Measurements from ENCODE around the gene ABLIM3.
"Not testable (repeated sequence)": the region's sequence is repeated elsewhere in the genome, so short reads cannot be mapped to it uniquely, and the experiment has no call there.

ABLIM3 gene

DNA sequence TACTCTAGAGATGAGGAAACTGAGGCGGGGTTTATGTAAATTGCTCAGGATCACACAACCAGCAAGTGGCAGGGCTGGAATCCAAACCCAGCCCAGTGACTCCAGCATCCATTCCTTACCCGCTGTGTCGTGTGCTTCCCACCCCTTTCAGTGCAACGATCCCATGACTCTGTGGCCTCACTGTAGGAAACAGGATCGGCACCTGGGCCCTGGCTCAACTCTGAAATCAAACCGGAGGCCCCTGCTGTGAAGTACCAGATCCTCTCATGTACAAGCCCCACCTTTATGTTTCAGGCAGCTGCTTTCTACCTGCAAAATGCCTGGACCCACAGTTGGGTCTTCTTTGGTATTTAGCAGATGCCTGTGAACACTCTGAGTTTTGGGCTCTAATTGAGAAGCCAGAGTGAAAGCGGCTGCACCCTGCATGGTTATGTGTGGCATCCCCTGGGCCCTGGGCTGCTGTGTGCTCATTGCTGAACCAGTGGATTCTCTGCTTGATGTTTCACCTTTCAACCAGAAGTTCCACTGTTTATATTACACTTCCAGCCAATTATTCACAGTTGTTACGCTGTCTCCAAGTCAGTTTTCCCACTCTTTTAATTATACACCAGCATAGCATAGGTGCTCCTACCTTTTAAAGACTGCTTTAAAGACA lies 36.7 kb downstream of the ABLIM3 start:
- Histone ChIP-seq H3K4me1 (ENCODE audit: insufficient read depth, insufficient read length) (no peaks in the 10 kb centered on the region), H3K4me3 (ENCODE audit: insufficient read length, low read depth) (no peak overlapping the region), H3K36me3 (ENCODE audit: insufficient read depth, insufficient read length, low read length) (no peaks in the 10 kb centered on the region), H3K9ac (ENCODE audit: insufficient read length, low read depth) (no peak overlapping the region), H3K27me3 (ENCODE audit: insufficient read depth, insufficient read length) (no peaks in the 10 kb centered on the region), H3K9me3 (ENCODE audit: insufficient read depth, low read length) (no peaks in the 10 kb centered on the region)
- DNase-seq (ENCODE audit: low read depth, low spot score): no peak
- no peak for TF ChIP-seq SUZ12 (IDR thresholded peaks at IDR 0.05; ENCODE audit: extremely low read depth, insufficient read depth, insufficient read length)
- TF ChIP-seq YY1 (IDR thresholded peaks at IDR 0.05; ENCODE audit: insufficient read depth, insufficient read length): no peak
- TF ChIP-seq ZNF274 (IDR thresholded peaks at IDR 0.05; ENCODE audit: low read depth, low read length): no peak

DNA sequence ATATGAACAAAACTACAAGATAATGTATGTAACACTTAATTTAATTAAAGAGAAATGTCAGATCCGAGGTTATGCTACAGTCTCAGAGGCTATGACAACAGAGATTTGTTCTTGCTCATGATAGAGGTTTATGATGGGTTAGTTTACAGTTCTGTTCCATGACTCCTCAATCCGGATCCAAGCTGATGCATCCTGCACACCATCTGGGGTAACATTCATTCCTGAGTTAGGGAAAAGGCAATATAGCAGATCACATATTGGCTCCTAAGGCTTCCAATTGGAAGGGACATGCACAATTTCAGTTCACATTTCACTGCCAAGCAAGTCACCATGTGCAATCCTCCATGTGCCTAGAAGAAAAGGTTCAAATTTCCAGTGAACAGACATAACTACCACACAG lies 40.4 kb downstream of the ABLIM3 start:
- Histone ChIP-seq H3K4me1 (ENCODE audit: insufficient read depth, insufficient read length) (no peaks in the 10 kb centered on the region), H3K9ac (ENCODE audit: insufficient read length, low read depth) (no peak overlapping the region), H3K4me3 (ENCODE audit: insufficient read length, low read depth) (no peak overlapping the region), H3K27me3 (ENCODE audit: insufficient read depth, insufficient read length) (no peaks in the 10 kb centered on the region), H3K9me3 (ENCODE audit: insufficient read depth, low read length) (no peaks in the 10 kb centered on the region), H3K36me3 (ENCODE audit: insufficient read depth, insufficient read length, low read length) (no peaks in the 10 kb centered on the region)
- no peak for DNase-seq (ENCODE audit: low read depth, low spot score)
- TF ChIP-seq ZNF274 (IDR thresholded peaks at IDR 0.05; ENCODE audit: low read depth, low read length) (no peak), YY1 (IDR thresholded peaks at IDR 0.05; ENCODE audit: insufficient read depth, insufficient read length) (no peak), SUZ12 (IDR thresholded peaks at IDR 0.05; ENCODE audit: extremely low read depth, insufficient read depth, insufficient read length) (no peak)

DNA sequence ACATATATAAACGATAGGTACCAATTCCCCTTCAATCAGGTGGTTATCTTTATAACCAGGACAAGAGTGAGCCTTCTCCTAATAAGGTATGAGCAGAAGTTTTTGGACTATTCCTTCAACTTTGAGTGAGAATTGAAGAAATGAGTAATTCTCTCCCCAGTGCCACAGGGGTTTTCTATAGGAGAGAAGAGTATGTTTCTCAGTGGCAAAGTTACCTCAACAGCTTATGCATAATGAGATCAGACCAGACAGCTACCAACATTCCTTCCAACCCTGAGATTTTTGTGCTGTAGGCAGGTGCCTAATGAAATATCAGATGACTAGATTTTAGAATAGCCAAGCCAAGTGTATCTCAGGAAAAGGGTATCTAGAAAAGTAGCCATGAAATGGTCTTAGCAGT lies 40.9 kb downstream of the ABLIM3 start:
- Histone ChIP-seq H3K9me3 (ENCODE audit: insufficient read depth, low read length) (no peaks in the 10 kb centered on the region), H3K27me3 (ENCODE audit: insufficient read depth, insufficient read length) (no peaks in the 10 kb centered on the region), H3K9ac (ENCODE audit: insufficient read length, low read depth) (no peak overlapping the region), H3K4me3 (ENCODE audit: insufficient read length, low read depth) (no peak overlapping the region), H3K36me3 (ENCODE audit: insufficient read depth, insufficient read length, low read length) (no peaks in the 10 kb centered on the region), H3K4me1 (ENCODE audit: insufficient read depth, insufficient read length) (no peaks in the 10 kb centered on the region)
- TF ChIP-seq ZNF274 (IDR thresholded peaks at IDR 0.05; ENCODE audit: low read depth, low read length) (no peak), YY1 (IDR thresholded peaks at IDR 0.05; ENCODE audit: insufficient read depth, insufficient read length) (no peak), SUZ12 (IDR thresholded peaks at IDR 0.05; ENCODE audit: extremely low read depth, insufficient read depth, insufficient read length) (no peak)
- DNase-seq (ENCODE audit: low read depth, low spot score): no peak

DNA sequence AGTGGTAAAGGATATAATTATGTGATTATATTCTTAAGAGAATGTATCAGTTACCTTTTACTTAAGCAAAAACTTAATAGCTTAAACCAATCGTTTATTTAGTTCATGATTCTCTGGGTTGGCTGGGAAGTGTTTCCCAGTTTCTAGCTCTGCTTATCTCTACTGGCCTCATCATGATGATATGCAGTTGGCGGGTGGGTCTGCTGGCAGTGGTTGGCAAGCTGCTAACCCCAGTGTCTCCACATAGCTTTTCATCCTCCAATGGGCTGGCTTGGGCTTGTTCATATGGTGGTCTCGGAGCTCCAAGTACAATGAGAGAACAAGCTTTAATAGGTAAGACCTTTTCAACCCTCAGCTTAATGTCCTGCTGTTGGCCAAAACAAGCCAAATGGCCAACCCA lies 43.8 kb downstream of the ABLIM3 start:
- H3K36me3 ChIP-seq (ENCODE audit: insufficient read depth, insufficient read length, low read length): no peaks in the 10 kb centered on the region
- DNase-seq (ENCODE audit: low read depth, low spot score): no peak
- TF ChIP-seq ZNF274 (IDR thresholded peaks at IDR 0.05; ENCODE audit: low read depth, low read length) (no peak), SUZ12 (IDR thresholded peaks at IDR 0.05; ENCODE audit: extremely low read depth, insufficient read depth, insufficient read length) (no peak), YY1 (IDR thresholded peaks at IDR 0.05; ENCODE audit: insufficient read depth, insufficient read length) (no peak)
- no peaks in the 10 kb centered on the region for H3K4me1 ChIP-seq (ENCODE audit: insufficient read depth, insufficient read length)
- no peaks in the 10 kb centered on the region for H3K27me3 ChIP-seq (ENCODE audit: insufficient read depth, insufficient read length)
- no peak overlapping the region for H3K9ac ChIP-seq (ENCODE audit: insufficient read length, low read depth)
- H3K4me3 ChIP-seq (ENCODE audit: insufficient read length, low read depth): no peak overlapping the region
- no peaks in the 10 kb centered on the region for H3K9me3 ChIP-seq (ENCODE audit: insufficient read depth, low read length)

DNA sequence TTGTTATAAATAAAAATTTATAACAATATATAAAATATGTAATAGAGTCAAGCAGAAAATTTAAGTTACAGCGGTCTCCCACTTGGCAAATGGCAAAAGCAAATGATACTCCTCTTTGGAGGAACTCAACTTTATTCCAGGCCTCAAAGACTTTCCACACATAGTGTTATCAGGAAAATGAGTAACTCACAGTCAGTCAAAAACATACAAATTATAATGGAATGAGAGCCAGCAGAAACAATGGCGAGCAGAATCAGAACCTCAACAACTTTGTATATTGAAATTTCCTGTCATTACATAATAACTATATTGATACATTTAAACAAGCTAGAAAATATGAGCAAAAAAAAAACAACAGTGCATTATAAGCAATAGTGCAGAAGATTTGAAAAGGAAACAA lies 45.2 kb downstream of the ABLIM3 start:
- DNase-seq (ENCODE audit: low read depth, low spot score): no peak
- no peaks in the 10 kb centered on the region for H3K27me3 ChIP-seq (ENCODE audit: insufficient read depth, insufficient read length)
- no peak for TF ChIP-seq ZNF274 (IDR thresholded peaks at IDR 0.05; ENCODE audit: low read depth, low read length)
- TF ChIP-seq YY1 (IDR thresholded peaks at IDR 0.05; ENCODE audit: insufficient read depth, insufficient read length): no peak
- no peak for TF ChIP-seq SUZ12 (IDR thresholded peaks at IDR 0.05; ENCODE audit: extremely low read depth, insufficient read depth, insufficient read length)

DNA sequence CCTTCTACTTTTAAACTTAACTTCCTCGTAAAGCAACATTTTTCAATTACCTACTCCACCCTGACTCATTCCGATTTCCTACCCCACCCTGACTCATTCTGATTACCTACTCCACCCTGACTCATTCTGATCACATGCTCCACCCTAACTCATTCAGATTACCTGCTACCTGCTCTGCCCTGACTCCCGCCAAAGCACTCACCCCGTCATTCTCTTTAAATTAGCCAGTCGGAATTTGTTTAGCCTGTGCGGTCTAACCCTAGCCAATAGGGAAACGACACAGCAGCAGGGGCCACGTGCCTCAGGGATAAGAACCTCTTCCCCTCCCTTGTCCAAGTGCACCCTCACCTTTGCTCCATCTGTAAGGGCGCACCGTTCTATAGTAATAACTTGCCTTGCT lies 46.3 kb downstream of the ABLIM3 start:
- H3K36me3 ChIP-seq (ENCODE audit: insufficient read depth, insufficient read length, low read length); H3K4me3 ChIP-seq (ENCODE audit: insufficient read length, low read depth); H3K4me1 ChIP-seq (ENCODE audit: insufficient read depth, insufficient read length); DNase-seq (ENCODE audit: low read depth, low spot score); H3K9me3 ChIP-seq (ENCODE audit: insufficient read depth, low read length); H3K9ac ChIP-seq (ENCODE audit: insufficient read length, low read depth); H3K27me3 ChIP-seq (ENCODE audit: insufficient read depth, insufficient read length): not testable (repeated sequence)

More for the DNA sequence above, 45.2 kb downstream of the ABLIM3 start:
- Histone ChIP-seq H3K9me3 (ENCODE audit: insufficient read depth, low read length) (no peaks in the 10 kb centered on the region), H3K4me3 (ENCODE audit: insufficient read length, low read depth) (no peak overlapping the region), H3K9ac (ENCODE audit: insufficient read length, low read depth) (no peak overlapping the region), H3K4me1 (ENCODE audit: insufficient read depth, insufficient read length) (no peaks in the 10 kb centered on the region), H3K36me3 (ENCODE audit: insufficient read depth, insufficient read length, low read length) (no peaks in the 10 kb centered on the region)

DNA sequence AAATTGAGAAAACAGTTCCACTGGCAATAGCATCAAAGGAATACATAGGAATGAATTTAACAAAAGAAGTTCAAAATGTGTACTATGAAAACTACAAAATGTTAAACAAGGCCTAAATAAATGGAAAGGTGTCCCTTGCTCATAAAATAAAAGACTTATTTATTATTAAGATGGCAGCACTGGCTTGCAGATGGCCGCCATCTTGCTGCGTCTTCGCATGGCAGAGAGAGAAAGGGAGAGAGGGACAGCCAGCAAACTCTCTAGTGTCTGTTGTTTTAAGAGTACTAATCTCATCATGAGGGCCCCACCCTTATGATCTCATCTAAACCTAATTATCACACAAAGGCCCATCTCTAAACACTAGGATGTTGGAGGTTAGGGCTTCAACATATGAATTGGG lies 47.1 kb downstream of the ABLIM3 start:
- TF ChIP-seq YY1 (IDR thresholded peaks at IDR 0.05; ENCODE audit: insufficient read depth, insufficient read length) (no peak), ZNF274 (IDR thresholded peaks at IDR 0.05; ENCODE audit: low read depth, low read length) (no peak), SUZ12 (IDR thresholded peaks at IDR 0.05; ENCODE audit: extremely low read depth, insufficient read depth, insufficient read length) (no peak)
- Histone ChIP-seq H3K9me3 (ENCODE audit: insufficient read depth, low read length) (no peaks in the 10 kb centered on the region), H3K27me3 (ENCODE audit: insufficient read depth, insufficient read length) (no peaks in the 10 kb centered on the region), H3K4me1 (ENCODE audit: insufficient read depth, insufficient read length) (no peaks in the 10 kb centered on the region), H3K4me3 (ENCODE audit: insufficient read length, low read depth) (no peak overlapping the region), H3K9ac (ENCODE audit: insufficient read length, low read depth) (no peak overlapping the region), H3K36me3 (ENCODE audit: insufficient read depth, insufficient read length, low read length) (no peaks in the 10 kb centered on the region)
- DNase-seq (ENCODE audit: low read depth, low spot score): no peak
